Activated T-cell treated with anti-CD3 and anti-CD28 coated beads for 24 hours (primary cell): ENCODE results near the gene NAALADL2.

Experiments used
- DNase-seq: peaks from one replicate; pipeline ENCODE4 v3.0.0-alpha.2; 2020; ENCODE audit warnings: low read depth

The NAALADL2 gene

GRCh38 chr3:175670557-175670956 is 811.4 kb downstream of the NAALADL2 start:
- DNase-seq, result no peak

GRCh38 chr3:175672119-175672689 is 813.1 kb downstream of the NAALADL2 start:
- DNase-seq, result no peak

- DNase-seq, result no peak
These were observed 820.4 kb downstream of the NAALADL2 start for GRCh38 chr3:175679568-175679967.

- no peak for DNase-seq
These were observed 833.1 kb downstream of the NAALADL2 start for GRCh38 chr3:175692256-175692655.

- DNase-seq, result no peak
These were observed 836.1 kb downstream of the NAALADL2 start for GRCh38 chr3:175695251-175695650.

GRCh38 chr3:175702956-175703355 is 843.8 kb downstream of the NAALADL2 start:
- no peak for DNase-seq

- DNase-seq, result no peak
These were observed 845.4 kb downstream of the NAALADL2 start for GRCh38 chr3:175704366-175705055.

GRCh38 chr3:175713268-175713667 is 854.1 kb downstream of the NAALADL2 start:
- DNase-seq, result no peak

GRCh38 chr3:175716446-175716845 is 857.3 kb downstream of the NAALADL2 start:
- DNase-seq, result no peak

- no peak for DNase-seq
These were observed 867.1 kb downstream of the NAALADL2 start for GRCh38 chr3:175726228-175726627.

GRCh38 chr3:175728566-175728965 is 869.4 kb downstream of the NAALADL2 start:
- no peak for DNase-seq

- DNase-seq, result no peak
These were observed 870.3 kb downstream of the NAALADL2 start for GRCh38 chr3:175729466-175729865.

GRCh38 chr3:175731543-175731942 is 872.4 kb downstream of the NAALADL2 start:
- DNase-seq, result no peak

- DNase-seq, result no peak
These were observed 872.9 kb downstream of the NAALADL2 start for GRCh38 chr3:175732017-175732416.

- DNase-seq, result no peak
These were observed 876.7 kb downstream of the NAALADL2 start for GRCh38 chr3:175735866-175736265.

GRCh38 chr3:175737646-175738572 is 878.8 kb downstream of the NAALADL2 start:
- no peak for DNase-seq

- no peak for DNase-seq
These were observed 882.8 kb downstream of the NAALADL2 start for GRCh38 chr3:175741951-175742350.

GRCh38 chr3:175743733-175744400 is 884.7 kb downstream of the NAALADL2 start:
- no peak for DNase-seq

- DNase-seq, result no peak
These were observed 887.2 kb downstream of the NAALADL2 start for GRCh38 chr3:175746308-175746707.

GRCh38 chr3:175748087-175748730 is 889.1 kb downstream of the NAALADL2 start:
- no peak for DNase-seq

GRCh38 chr3:175749981-175750380 is 890.8 kb downstream of the NAALADL2 start:
- no peak for DNase-seq

GRCh38 chr3:175751089-175751488 is 892.0 kb downstream of the NAALADL2 start:
- DNase-seq, result no peak
